Right ventricle myocardium inferior (tissue), 1 donor: ENCODE data around the gene H1-8. TPM values are rescaled to one million over a fixed set of nuclear protein-coding genes. Genes with fewer than 3 reads are reported as not detected.
A peak's percentile ranks its signal among the peaks of the same experiment; 100 is the strongest.

Experiments
- ATAC-seq: fragments of 200-7000 bp; cut with Tn5 transposase; one replicate; pipeline ENCODE4 v1.9.1; 2020; ENCODE audit warnings: mild to moderate bottlenecking, moderate library complexity
- DNase-seq: peaks from one replicate; pipeline ENCODE4 v3.0.0; 2021; ENCODE audit errors: missing footprints
- intact Hi-C: fragments of 100-400 bp; cut with DNase I; formaldehyde crosslinking; loops from one replicate; pipeline ENCODE4 v1.11.0; 2022
- total RNA-seq: library from RNA; stranded (reverse); fragmentation: NEBNext Ultra II Directional; extraction: Animal tissue kit (Norgen Biotek cat#: 25700); gene quantifications from one replicate; pipeline ENCODE4 v1.2.1, GENCODE V29; 2021
- donor health status: DM: no; HTN: yes; CAD: no; lungs with severe emphysema.

H1-8 gene
- total RNA-seq, 1 donor from 2014 or later = not detected

DNA sequence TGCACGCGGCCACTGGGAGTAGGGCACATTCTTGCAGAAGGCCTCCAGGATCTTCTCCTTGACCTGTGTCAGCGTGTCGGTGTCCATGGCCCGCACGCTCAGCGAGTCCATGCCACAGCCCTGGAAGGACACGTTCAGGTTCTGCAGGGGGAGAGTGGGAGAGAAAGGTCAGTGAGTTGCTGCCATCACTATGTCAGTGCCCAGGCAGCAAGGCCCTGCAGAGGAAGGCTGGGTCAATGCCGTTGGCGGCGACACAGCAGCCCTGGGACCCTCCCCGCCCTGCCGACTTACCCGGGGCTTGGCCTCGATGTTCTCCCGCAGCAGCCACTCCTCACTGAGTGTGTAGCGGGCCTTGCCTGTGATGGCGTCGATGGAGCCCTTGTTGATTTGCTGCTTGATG lies 19.8 kb downstream of the H1-8 start:
- DNase-seq = no peak
- intact Hi-C loops = no loop called here
- ATAC-seq = no peak

- DNase-seq (no peak), ATAC-seq (no peak)
- intact Hi-C loops = no loop called here
These were observed 20.4 kb downstream of the H1-8 start for GRCh38 chr3:129563332-129563731.

- DNase-seq = no peak
- intact Hi-C loops = no loop called here
- no peak for ATAC-seq
These were observed 21.0 kb downstream of the H1-8 start for GRCh38 chr3:129563850-129564535.

DNA sequence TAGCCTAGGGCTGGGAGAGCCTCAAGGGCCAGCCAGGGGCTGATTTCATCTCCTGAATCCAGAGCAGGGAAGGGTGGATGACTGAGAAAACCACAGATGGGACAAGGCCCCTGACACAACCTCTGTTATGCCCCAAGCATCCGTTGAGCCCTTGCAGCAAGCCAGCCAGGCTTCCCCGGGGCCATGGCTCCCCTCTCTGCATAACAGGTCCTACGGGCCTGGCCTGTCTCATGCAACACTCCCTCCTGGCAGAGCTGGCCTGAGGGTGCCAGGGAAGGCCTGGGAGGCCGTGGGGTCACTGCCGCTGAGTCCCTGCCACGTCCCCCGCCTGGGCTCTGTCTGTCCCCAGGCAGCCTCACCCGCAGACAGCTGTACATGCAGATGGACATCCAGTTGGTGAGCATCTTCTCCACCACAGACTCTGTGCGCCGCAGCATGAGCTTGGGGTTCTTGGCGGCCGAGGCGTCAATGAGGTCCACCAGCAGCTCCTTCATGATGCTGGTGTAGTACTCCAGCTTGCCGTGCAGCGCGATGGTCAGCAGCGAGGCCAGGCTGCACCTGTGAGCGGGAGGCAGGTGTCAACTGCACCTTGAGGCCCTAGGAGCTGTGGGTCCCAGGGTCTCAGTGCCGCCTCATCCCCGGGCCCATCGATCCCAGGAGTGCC lies 22.1 kb downstream of the H1-8 start:
- ATAC-seq (no peak), DNase-seq (no peak)

GRCh38 chr3:129565902-129566301 lies 22.9 kb downstream of the H1-8 start:
- intact Hi-C loops = no loop called here
- DNase-seq = no peak
- ATAC-seq = no peak

More for the DNA sequence above, 22.1 kb downstream of the H1-8 start:
- intact Hi-C loops = no loop called here

GRCh38 chr3:129567176-129567705 lies 24.3 kb downstream of the H1-8 start:
- intact Hi-C loops = no loop called here
- DNase-seq (no peak), ATAC-seq (peak; percentile 50)

- ATAC-seq = no peak
- intact Hi-C loops = no loop called here
- DNase-seq = no peak
These were observed 25.0 kb downstream of the H1-8 start for GRCh38 chr3:129567939-129568338.

GRCh38 chr3:129569856-129570255 lies 26.9 kb downstream of the H1-8 start:
- no peak for DNase-seq
- intact Hi-C loops = no loop called here
- ATAC-seq = no peak

DNA sequence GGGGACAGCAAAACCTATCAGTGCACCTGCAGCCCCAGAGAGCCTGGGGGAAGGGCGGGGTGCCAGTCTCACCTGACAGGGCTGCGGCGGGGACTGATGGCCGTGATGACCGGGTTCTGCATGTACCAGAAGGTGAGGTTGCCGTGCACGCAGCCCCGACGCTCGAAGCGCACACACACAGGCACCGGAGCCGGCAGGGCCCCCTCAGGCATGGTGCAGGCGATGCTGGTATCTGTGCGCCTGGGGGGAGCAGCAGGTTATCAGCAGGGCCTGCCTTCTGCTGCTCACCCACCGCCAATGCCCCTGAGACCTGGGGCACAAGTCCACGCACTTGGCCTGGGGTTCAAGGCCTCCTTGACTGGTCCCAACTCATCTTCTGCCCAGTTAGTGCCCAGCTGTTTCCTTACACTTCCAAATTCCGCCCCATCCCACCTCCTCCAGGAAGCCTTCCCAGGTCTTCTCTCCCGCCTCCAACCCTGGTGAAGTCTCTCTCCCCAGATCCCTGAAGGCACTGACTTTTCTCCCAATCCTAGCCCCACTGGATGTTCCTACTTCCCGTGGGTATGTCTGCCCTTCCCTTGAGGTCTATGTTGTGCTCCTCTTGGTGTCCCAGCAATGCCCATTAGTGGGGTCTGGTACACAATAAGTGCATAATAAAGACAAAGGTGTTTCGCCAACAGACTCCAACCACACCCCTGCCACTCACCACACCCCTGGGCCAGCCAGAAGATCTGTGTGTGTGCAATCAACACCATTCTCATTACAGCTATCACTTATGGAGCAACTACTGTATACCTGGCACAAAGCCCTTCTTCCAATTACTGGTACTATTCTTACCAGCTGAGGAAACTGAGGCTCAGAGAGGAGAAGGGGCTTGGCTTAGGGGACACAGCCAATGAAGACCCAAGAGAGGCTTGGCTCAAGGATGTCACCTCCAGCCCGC lies 28.9 kb downstream of the H1-8 start:
- intact Hi-C loops = no loop called here
- ATAC-seq (no peak), DNase-seq (no peak)

GRCh38 chr3:129572603-129573002 lies 29.6 kb downstream of the H1-8 start:
- no peak for ATAC-seq
- intact Hi-C loops = no loop called here
- DNase-seq = no peak

GRCh38 chr3:129573493-129573892 lies 30.5 kb downstream of the H1-8 start:
- no peak for DNase-seq
- ATAC-seq = no peak
- intact Hi-C loops = no loop called here

DNA sequence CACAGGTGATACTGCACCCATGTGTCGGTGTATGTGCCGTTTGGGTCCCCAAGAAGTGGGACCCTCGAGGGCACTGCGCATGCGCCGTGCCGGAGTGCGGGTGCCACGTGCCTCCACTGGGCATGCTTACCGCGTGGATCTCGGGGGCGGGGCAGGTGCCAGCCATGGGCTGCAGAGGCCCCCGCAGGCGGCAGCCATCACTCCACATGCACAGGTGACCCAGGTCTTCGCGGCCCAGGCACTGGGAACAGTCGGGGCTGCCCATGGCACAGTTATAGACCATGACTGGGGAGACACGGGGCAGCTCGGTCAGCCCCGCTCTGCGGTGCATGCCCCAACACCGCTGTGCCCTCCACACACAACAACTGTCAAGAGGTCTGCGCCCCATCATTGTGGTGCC lies 31.2 kb downstream of the H1-8 start:
- intact Hi-C loops = no loop called here
- ATAC-seq (no peak), DNase-seq (no peak)

DNA sequence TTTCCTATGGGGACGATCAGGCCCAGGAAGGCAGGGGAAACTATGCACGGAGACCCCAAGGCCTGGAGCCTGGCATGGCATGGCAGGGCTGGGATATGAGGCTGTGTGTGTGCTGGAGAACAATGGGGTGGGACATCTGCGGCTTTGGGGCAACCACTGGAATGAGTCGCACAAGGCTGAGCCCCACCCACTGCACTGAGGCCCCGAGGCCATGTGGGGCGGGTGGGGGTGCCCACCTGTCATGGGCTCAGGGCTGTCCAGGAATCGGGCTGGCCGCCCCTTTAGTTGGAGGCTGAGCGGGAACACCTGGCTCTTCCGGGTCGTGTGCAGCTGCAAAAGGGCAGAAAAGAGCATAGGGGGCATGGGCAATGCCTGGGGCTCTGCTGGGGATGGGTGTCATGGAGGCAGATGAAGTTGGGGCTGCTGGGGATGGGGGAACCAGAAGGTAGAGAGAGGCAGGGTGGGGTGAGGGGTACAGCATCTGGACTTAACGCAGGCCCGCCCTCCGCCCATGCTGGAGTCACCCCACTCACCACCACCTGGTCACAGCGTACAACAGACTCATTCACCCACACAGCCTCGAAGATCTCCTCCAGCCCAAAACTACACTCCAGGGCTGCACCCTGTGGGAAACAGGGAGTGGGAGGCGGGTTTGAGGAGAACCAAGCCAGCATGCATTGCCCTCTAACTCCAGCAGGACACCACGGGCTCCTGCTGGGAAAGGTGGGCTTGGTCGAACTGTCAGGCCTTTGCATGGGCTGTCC lies 32.4 kb downstream of the H1-8 start:
- intact Hi-C loops = no loop called here
- ATAC-seq (no peak), DNase-seq (no peak)

DNA sequence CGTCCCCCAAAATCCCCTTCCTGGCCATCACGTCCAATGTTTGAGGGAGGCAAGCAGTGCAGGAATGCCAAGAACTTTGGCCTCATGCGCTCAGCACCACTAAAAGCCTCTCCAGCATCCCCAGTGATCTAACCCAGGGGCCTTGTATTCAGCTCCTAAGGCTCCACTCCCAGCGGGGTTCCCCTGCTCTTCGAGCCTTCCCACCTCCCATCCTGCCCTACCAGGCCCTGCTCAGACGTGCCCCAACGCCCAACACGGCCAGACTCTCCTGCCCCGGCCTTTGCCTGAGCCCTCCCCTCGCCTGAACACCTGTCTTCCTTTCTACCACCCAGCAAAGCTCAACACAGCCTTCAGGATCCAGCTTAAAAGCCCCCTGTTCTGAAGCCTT lies 33.0 kb downstream of the H1-8 start:
- intact Hi-C loops = no loop called here
- ATAC-seq = no peak

GRCh38 chr3:129576514-129577352 lies 33.8 kb downstream of the H1-8 start:
- ATAC-seq (peak; percentile 53), DNase-seq (peak; percentile 84)
- intact Hi-C loops = no loop called here

More for the DNA sequence above, 33.0 kb downstream of the H1-8 start:
- DNase-seq = no peak

- intact Hi-C loops = no loop called here
- DNase-seq = peak; percentile 91
- ATAC-seq = peak; percentile 65
These were observed 34.4 kb downstream of the H1-8 start for GRCh38 chr3:129577366-129577765.

DNA sequence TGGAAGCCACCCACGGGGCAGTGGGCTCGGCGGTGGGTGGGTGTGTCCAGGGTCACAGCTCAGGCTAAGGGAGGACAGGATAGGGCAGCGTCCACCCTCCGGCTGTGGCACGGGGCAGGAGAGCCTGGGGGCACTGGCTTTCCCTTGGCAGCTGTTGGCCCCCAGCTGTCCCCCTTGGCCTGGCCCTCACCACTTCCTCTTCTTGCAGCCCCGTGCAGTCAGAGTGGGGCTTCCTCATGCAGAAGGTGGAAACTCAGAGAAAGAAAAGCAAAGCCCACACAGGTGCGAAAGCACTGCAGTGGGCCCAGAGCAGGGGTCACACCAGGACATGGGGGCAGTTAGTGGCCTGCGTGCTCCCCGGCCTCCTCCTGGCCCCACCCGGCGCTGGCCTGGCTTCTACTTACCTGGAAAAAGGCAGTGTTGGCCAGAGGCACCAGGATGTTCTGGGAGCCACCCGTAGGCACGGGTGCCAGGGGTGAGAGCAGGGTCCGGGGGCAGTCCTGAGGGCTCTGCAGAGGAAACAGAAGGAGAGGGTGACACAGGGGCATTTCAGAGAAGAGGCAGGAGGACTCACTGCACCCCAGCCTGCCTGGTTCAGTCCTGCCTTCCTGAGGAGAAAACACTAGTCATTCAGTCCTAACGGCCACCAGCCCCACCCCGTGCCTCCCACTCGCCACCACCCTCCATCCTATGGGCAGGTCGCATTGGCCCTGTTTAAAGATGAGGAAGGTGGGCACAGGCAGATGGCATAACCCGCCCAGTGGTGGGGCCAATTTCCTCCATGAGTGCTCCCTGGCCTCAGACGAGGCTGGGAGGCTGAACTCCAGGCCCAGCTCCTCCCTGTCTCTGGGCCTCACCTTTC lies 35.2 kb downstream of the H1-8 start:
- DNase-seq (peak; percentile 80), ATAC-seq (peak; percentile 43)
- intact Hi-C loops = no loop called here
